Ascending aorta (tissue), 2 donors: ENCODE measurements around the gene IFNL3. TPM values are rescaled to one million over a fixed set of nuclear protein-coding genes. Genes with fewer than 3 reads are reported as not detected.
"Not testable (repeated sequence)": the region's sequence is repeated elsewhere in the genome, so short reads cannot be mapped to it uniquely, and the experiment has no call there.

ENCODE experiments used
- DNase-seq, 2 donors: peaks; one replicate each; pipeline ENCODE4 v3.0.0-alpha.2; 2019; ENCODE audit warnings: low spot score in 2 of 2
- H3K27ac ChIP-seq, 2 donors: fragments of 200-600 bp; sonication (generic); one replicate each; pipeline ENCODE4 v1.5.1; 2016 to 2017; ENCODE audit warnings: mild to moderate bottlenecking in 1 of 2
- H3K27me3 ChIP-seq: fragments of 200-600 bp; sonication (generic); one replicate; pipeline ENCODE4 v1.5.1; 2017
- H3K36me3 ChIP-seq, 2 donors: fragments of 200-600 bp; sonication (generic); one replicate each; pipeline ENCODE4 v1.5.1; 2016
- H3K4me1 ChIP-seq, 2 donors: fragments of 200-600 bp; sonication (generic); one replicate each; pipeline ENCODE4 v1.5.1; 2016 to 2017; ENCODE audit warnings: mild to moderate bottlenecking in 1 of 2
- H3K4me3 ChIP-seq, 2 donors: fragments of 200-600 bp; sonication (generic); one replicate each; pipeline ENCODE4 v1.5.1; 2016 to 2017; ENCODE audit warnings: mild to moderate bottlenecking in 1 of 2
- H3K9me3 ChIP-seq, 2 donors: fragments of 200-600 bp; sonication (generic); one replicate each; pipeline ENCODE4 v1.5.1; 2016
- intact Hi-C: fragments of 100-400 bp; cut with DNase I; formaldehyde crosslinking; loops from one replicate; pipeline ENCODE4 v1.15.1; 2023
- total RNA-seq: library from RNA; depleted of rRNA; stranded (reverse); fragments of >200 nt; gene quantifications from one replicate; pipeline ENCODE4 v1.1.0, GENCODE V29; 2016
- TF ChIP-seq, protein P1 (sequence below), 3 experiments: fragments of 200-600 bp in 2 of 3; fragments of 450-650 bp in 1 of 3; sonication (generic) in 2 of 3; IDR thresholded peaks; one replicate each; pipeline ENCODE4 v1.5.1; 2016 to 2019; ENCODE audit warnings: antibody characterized with exemption in 3 of 3, mild to moderate bottlenecking in 1 of 3, moderate library complexity in 1 of 3

IFNL3 gene
- total RNA-seq, 1 donor from 2014 or later: not detected

DNA sequence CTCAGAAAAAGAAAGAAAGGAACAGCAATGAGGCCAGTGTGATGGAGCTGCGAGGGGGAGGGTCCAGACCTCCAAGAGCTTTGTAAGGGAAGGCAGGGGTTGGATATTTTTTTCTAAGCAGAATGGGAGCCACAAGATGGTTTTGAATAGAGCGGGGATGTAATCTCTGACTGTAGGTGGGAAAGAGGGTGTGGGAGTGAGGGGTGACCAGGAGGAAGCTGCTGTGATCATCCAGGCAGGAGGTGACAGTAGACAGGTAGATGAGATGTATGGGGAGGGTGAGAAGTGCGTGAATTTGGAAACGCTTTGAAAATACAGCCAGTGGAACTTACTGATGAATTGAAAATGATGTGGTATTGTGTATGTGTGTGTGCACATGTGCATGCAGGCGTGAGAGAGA, 30.8 kb upstream of the IFNL3 start:
- Histone ChIP-seq H3K4me3 (no peak overlapping the region), H3K4me1 (no peaks in the 10 kb centered on the region), H3K36me3 (no peaks in the 10 kb centered on the region), H3K27ac (no peak overlapping the region), H3K27me3 (no peaks in the 10 kb centered on the region), H3K9me3 (no peaks in the 10 kb centered on the region)
- no peak for DNase-seq
- intact Hi-C loops: no loop called here
- TF ChIP-seq, protein P1, sequence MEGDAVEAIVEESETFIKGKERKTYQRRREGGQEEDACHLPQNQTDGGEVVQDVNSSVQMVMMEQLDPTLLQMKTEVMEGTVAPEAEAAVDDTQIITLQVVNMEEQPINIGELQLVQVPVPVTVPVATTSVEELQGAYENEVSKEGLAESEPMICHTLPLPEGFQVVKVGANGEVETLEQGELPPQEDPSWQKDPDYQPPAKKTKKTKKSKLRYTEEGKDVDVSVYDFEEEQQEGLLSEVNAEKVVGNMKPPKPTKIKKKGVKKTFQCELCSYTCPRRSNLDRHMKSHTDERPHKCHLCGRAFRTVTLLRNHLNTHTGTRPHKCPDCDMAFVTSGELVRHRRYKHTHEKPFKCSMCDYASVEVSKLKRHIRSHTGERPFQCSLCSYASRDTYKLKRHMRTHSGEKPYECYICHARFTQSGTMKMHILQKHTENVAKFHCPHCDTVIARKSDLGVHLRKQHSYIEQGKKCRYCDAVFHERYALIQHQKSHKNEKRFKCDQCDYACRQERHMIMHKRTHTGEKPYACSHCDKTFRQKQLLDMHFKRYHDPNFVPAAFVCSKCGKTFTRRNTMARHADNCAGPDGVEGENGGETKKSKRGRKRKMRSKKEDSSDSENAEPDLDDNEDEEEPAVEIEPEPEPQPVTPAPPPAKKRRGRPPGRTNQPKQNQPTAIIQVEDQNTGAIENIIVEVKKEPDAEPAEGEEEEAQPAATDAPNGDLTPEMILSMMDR (IDR thresholded peaks at IDR 0.05): no peak

DNA sequence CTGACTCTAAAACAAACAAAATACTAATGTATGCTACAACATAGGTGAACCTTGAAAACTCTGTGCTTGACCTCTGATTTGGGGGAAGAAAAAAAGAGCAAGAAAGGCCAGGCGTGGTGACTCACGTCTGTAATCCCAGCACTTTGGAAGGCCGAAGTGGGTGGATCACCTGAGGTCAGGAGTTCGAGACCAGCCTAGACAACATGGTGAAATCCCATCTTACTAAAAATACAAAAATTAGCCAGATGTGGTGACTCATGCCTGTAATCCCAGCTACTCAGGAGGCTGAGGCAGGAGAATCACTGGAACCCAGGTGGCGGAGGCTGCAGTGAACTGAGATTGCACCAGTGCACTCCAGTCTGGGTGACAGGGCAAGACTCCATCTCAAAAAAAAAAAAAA, 29.1 kb upstream of the IFNL3 start:
- H3K27ac ChIP-seq, intact Hi-C loops, DNase-seq, H3K27me3 ChIP-seq, H3K36me3 ChIP-seq, H3K4me3 ChIP-seq, H3K4me1 ChIP-seq, H3K9me3 ChIP-seq: not testable (repeated sequence)

- TF ChIP-seq, protein P1 (IDR thresholded peaks at IDR 0.05): no peak
- no peaks in the 10 kb centered on the region for H3K9me3 ChIP-seq
- no peaks in the 10 kb centered on the region for H3K4me1 ChIP-seq
- intact Hi-C loops: no loop called here
- no peak overlapping the region for H3K27ac ChIP-seq
- no peaks in the 10 kb centered on the region for H3K27me3 ChIP-seq
- H3K4me3 ChIP-seq: no peak overlapping the region
- no peaks in the 10 kb centered on the region for H3K36me3 ChIP-seq
- no peak for DNase-seq
Measured at GRCh38 chr19:39270036-39270871, 25.4 kb upstream of the IFNL3 start.

GRCh38 chr19:39269369-39269768, 24.6 kb upstream of the IFNL3 start:
- intact Hi-C loops, H3K9me3 ChIP-seq, H3K27ac ChIP-seq, H3K36me3 ChIP-seq, H3K4me3 ChIP-seq, H3K27me3 ChIP-seq, H3K4me1 ChIP-seq, DNase-seq: not testable (repeated sequence)

GRCh38 chr19:39268531-39269223, 23.9 kb upstream of the IFNL3 start:
- H3K27ac ChIP-seq, DNase-seq, H3K4me1 ChIP-seq, intact Hi-C loops, H3K36me3 ChIP-seq, H3K9me3 ChIP-seq, H3K4me3 ChIP-seq, H3K27me3 ChIP-seq: not testable (repeated sequence)

DNA sequence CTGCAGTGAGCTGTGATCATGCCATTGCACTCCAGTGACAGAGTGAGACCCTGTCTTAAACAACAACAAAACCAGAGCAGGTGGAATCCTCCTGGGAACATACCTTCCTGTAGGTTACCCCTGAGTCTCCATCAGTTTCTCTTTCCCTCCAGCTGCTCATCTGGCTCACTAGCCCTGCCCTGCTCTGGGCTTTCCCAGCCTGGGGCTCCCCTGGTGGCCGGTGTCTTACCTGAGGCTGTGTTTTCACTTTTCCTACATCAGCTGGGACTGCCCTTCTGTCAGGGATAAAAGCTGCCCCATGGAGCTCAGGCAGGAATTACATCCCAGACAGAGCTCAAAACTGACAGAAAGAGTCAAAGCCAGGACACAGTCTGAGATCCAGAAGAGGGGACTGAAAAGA, 23.3 kb upstream of the IFNL3 start, which contains the start of gene IFNL2:
IFNL2 (plus strand) TSS at position 312 of the 400 bp plus-strand sequence. CDS start 173 bp downstream, outside the sequence.
- H3K27me3 ChIP-seq, H3K36me3 ChIP-seq, intact Hi-C loops, H3K27ac ChIP-seq, H3K4me3 ChIP-seq, H3K9me3 ChIP-seq, H3K4me1 ChIP-seq, DNase-seq: not testable (repeated sequence)

DNA sequence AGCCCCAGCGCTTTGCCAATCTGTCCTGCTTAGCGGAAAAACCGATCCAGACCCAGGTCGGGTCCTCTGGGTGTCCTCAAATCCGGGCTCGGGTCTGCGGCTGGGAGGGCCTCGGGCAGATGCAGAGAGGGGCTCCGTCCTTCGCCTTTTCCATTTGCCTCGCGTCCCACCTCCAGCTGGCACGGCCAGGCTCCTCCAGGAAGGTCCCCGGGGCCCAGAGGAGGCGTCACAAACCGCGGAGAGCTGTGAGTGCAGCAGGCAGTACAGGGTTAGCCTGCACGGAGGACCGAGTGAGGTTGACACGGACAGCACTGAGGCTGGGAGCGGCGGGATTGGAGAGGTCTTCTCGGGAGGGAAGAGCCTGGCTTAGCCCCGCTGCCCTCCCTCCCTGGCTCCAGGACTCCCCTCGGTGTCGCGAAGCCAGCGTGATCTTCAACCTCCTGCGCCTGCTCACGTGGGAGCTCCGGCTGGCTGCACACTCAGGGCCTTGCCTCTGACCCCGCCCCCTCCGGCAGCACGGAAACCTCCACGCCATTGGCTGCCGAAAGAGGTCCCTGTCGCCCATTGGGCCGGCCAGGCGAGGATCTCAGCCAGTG, 20.6 kb upstream of the IFNL3 start:
- H3K27me3 ChIP-seq: no peaks in the 10 kb centered on the region
- intact Hi-C loops: no loop called here

More for the DNA sequence above, 20.6 kb upstream of the IFNL3 start:
- H3K27ac ChIP-seq: no peak overlapping the region
- H3K4me3 ChIP-seq: no peak overlapping the region
- no peak for DNase-seq
- H3K36me3 ChIP-seq: no peaks in the 10 kb centered on the region
- H3K9me3 ChIP-seq: no peaks in the 10 kb centered on the region
- H3K4me1 ChIP-seq: no peaks in the 10 kb centered on the region
- TF ChIP-seq, protein P1 (IDR thresholded peaks at IDR 0.05): no peak
